Colonic mucosa (tissue), 4 donors: ENCODE measurements around the gene MACROD2. TPM values are rescaled to one million over a fixed set of nuclear protein-coding genes. Genes with fewer than 3 reads are reported as not detected.

Source experiments
- DNase-seq: peaks from one replicate; pipeline ENCODE4 v3.0.0-alpha.2; 2020
- H3K27ac ChIP-seq: fragments of 200-600 bp; one replicate; pipeline ENCODE4 v1.8.0; 2021
- H3K27me3 ChIP-seq: fragments of 200-600 bp; one replicate; pipeline ENCODE4 v1.8.0; 2021
- H3K36me3 ChIP-seq: fragments of 200-600 bp; one replicate; pipeline ENCODE4 v1.8.0; 2021
- H3K4me1 ChIP-seq: fragments of 200-600 bp; one replicate; pipeline ENCODE4 v1.8.0; 2021; ENCODE audit warnings: mild to moderate bottlenecking
- H3K4me3 ChIP-seq: fragments of 200-600 bp; one replicate; pipeline ENCODE4 v1.8.0; 2021
- H3K9ac ChIP-seq, 2 donors: one replicate each; pipeline ENCODE4 v1.7.0; 2013; ENCODE audit warnings: control low read depth in 2 of 2, low read depth in 2 of 2, low read length in 2 of 2
- H3K9me3 ChIP-seq: fragments of 200-600 bp; one replicate; pipeline ENCODE4 v1.8.0; 2021
- CTCF ChIP-seq: fragments of 200-600 bp; IDR thresholded peaks from one replicate; pipeline ENCODE4 v1.8.0; 2022; ENCODE audit warnings: antibody characterized with exemption, mild to moderate bottlenecking
- intact Hi-C: fragments of 100-400 bp; cut with DNase I; formaldehyde crosslinking; loops from one replicate; pipeline ENCODE4 v1.14.1; 2022
- total RNA-seq, 2 donors: library from RNA; stranded (reverse); fragmentation: NEBNext Ultra II Directional in 1 of 2; extraction: Animal tissue kit (Norgen Biotek cat#: 25700) in 1 of 2; gene quantifications; one replicate each; pipeline ENCODE4 v1.2.1, GENCODE V29; 2021
- donor health status: healthy.
- donor health status: DM: no; HTN: no; CAD: no.
- donor health status: DM: no; HTN: no; CAD: no.

MACROD2 gene
- total RNA-seq, 2 donors from 2014 or later: 3.2 to 3.3 TPM

- H3K9me3 ChIP-seq: no peaks in the 10 kb centered on the region
- H3K36me3 ChIP-seq: no peaks in the 10 kb centered on the region
- no peaks in the 10 kb centered on the region for H3K4me1 ChIP-seq
- intact Hi-C loops: no loop called here
- no peak for TF ChIP-seq CTCF
- no peak overlapping the region for H3K9ac ChIP-seq
- DNase-seq: no peak
- no peak overlapping the region for H3K4me3 ChIP-seq
- no peak overlapping the region for H3K27ac ChIP-seq
- H3K27me3 ChIP-seq: no peaks in the 10 kb centered on the region
These were observed 1080.3 kb downstream of the MACROD2 start for GRCh38 chr20:15075586-15075985.

GRCh38 chr20:15076785-15077184 is 1081.5 kb downstream of the MACROD2 start:
- intact Hi-C loops: no loop called here
- H3K9ac ChIP-seq: no peak overlapping the region
- H3K27me3 ChIP-seq: no peaks in the 10 kb centered on the region
- no peaks in the 10 kb centered on the region for H3K4me1 ChIP-seq
- no peak for TF ChIP-seq CTCF
- no peaks in the 10 kb centered on the region for H3K36me3 ChIP-seq
- DNase-seq: no peak
- H3K4me3 ChIP-seq: no peak overlapping the region
- H3K27ac ChIP-seq: no peak overlapping the region
- no peaks in the 10 kb centered on the region for H3K9me3 ChIP-seq

GRCh38 chr20:15077733-15078250 is 1082.5 kb downstream of the MACROD2 start:
- intact Hi-C loops: no loop called here

GRCh38 chr20:15079594-15080340 is 1084.5 kb downstream of the MACROD2 start:
- Histone ChIP-seq H3K4me1 (no peaks in the 10 kb centered on the region), H3K27me3 (no peaks in the 10 kb centered on the region), H3K4me3 (no peak overlapping the region), H3K9me3 (no peaks in the 10 kb centered on the region), H3K36me3 (no peaks in the 10 kb centered on the region), H3K27ac (no peak overlapping the region), H3K9ac (no peak overlapping the region)
- no peak for TF ChIP-seq CTCF
- intact Hi-C loops: no loop called here
- DNase-seq: no peak

More at GRCh38 chr20:15077733-15078250, 1082.5 kb downstream of the MACROD2 start:
- no peak overlapping the region for H3K4me3 ChIP-seq
- H3K27ac ChIP-seq: no peak overlapping the region
- DNase-seq: no peak
- H3K27me3 ChIP-seq: no peaks in the 10 kb centered on the region
- TF ChIP-seq CTCF: no peak
- no peak overlapping the region for H3K9ac ChIP-seq
- no peaks in the 10 kb centered on the region for H3K9me3 ChIP-seq
- H3K4me1 ChIP-seq: no peaks in the 10 kb centered on the region
- H3K36me3 ChIP-seq: no peaks in the 10 kb centered on the region

GRCh38 chr20:15081261-15081660 is 1085.9 kb downstream of the MACROD2 start:
- Histone ChIP-seq H3K27me3 (no peaks in the 10 kb centered on the region), H3K9ac (no peak overlapping the region), H3K4me3 (no peak overlapping the region), H3K4me1 (no peaks in the 10 kb centered on the region), H3K36me3 (no peaks in the 10 kb centered on the region), H3K9me3 (no peaks in the 10 kb centered on the region), H3K27ac (no peak overlapping the region)
- no peak for DNase-seq
- no peak for TF ChIP-seq CTCF
- intact Hi-C loops: no loop called here
